Measurements from ENCODE around the gene PPM1B.
"Not testable (repeated sequence)": the region's sequence is repeated elsewhere in the genome, so short reads cannot be mapped to it uniquely, and the experiment has no call there.

Gene PPM1B

DNA sequence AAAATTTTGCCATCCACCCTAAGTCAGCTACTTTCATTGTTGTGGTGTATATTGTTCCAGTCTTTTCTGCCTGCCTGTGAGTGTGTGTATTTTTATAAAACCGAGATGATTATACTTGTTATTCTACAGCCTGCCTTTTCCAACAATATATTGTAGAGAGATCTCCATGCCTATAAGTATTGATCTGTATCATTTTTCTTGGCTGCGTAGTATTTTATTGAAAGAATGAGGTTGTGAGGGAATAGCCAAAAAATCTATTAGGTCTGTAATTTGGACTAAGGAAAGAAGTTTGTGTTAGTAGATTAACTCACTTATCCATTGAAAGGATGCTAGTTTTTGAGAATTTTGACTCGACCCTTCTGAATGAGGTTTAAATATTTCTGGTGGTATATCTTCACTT, 34.9 kb downstream of the PPM1B start:
- no peak for FAIRE-seq

DNA sequence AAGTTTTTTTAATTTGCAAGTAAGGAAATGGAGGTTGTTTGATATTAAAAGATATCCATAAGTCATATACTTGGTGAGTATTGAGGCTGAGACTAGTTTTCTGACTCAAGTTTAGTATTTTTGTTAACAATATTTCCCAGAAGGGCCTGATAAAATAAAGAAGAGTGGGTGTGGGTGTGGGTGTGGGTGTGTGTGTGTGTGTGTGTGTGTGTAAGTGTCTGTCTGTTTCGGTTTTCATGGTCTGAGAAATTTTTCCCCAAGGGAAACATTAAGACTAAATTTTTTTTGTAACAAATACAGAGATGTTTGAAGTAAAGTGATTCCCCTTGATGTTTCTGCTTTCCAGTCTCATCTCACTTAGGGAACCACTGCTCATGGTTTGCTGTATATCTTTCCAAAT, 36.5 kb downstream of the PPM1B start:
- no peak for FAIRE-seq

DNA sequence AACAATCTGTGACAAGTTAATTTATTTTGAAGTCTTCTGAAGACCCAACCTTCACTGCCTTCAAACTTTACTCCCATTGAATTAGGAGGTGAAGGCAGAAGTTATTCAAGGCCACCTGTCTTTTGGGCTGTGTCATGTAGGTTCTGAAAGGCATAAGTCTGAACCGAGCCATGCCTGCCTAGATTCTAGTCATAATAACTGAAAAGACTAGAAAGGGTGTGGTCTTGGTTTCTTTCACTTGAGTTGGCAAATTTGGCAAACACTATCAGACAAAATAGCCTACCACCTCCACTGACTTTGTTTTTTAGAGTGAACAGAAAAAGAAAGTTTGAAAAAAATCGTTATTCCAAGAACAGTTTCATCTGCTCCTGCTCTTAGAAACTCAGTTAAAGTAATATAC, 38.4 kb downstream of the PPM1B start:
- no peak for FAIRE-seq

DNA sequence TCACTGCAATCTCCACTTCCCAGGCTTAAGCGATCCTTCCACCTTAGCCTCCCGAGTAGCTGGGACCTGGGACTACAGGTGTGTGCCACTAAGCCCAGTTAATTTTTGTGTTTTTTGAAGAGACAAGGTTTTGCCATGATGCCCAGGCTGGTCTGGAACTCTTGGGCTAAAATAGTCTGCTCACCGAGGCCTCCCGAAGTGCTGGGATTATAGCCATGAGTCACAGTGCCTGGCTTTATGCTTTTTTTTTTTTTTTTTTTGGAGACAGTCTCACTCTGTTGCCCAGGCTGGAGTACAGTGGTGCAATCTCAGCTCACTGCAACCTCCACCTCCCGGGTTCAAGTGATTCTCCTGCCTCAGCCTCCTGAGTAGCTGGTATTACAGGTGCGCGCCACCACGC, 39.0 kb downstream of the PPM1B start:
- not testable (repeated sequence) for FAIRE-seq

DNA sequence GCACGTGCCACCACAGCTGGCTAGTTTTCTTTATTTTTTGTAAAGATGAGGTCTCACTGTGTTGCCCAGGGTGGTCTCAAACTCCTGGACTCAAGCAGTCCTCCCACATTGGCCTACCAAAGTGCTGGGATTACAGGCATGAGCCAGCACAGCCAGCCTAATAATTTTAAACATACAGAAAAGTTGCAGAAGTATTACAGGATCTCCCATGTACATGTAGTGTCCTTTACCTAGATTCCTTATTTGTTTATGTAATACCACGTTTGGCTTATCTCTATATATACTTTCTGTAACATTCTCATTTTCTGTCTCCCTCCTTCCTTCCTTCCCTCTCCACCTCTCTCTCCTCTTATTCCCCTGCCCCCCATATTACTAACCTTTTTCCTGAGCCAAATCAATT, 41.7 kb downstream of the PPM1B start:
- FAIRE-seq = no peak

DNA sequence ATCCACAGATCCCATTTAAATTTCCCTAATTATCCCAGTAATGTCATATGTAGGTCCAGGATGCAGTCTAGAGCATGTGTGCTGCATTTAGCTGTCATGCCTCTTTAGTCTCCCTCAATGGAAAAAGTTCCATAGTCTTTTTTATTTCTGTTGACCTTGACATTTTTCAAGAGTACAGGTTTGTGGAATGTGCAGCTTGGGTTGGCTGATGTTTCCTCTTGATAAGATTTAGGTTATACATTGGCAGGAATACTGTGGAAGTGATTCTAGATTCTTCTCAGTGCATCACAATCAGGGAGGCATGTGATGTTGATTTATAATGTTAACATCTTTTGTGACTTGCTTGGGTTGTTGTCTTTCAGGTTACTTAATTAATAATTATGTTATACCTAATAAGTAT, 42.5 kb downstream of the PPM1B start:
- no peak for FAIRE-seq

DNA sequence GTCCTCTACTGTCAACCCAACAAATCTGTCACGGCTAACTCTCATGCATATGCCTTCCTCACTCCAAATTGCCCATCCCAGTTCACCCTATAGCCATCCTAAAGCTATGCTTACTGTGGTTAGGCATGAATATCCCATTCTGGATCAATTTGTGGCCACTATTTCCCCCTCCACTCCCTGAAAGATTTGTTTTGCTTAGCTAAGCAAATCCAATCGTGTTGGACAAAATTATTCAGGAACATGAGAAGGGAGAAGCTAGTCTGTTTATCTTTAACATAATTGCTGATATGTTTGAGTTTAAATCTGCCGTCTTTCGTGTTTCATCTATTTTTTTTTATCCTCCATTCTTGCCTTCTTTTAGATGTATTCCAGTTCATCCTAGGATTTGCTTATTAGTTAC, 43.6 kb downstream of the PPM1B start:
- FAIRE-seq = no peak

DNA sequence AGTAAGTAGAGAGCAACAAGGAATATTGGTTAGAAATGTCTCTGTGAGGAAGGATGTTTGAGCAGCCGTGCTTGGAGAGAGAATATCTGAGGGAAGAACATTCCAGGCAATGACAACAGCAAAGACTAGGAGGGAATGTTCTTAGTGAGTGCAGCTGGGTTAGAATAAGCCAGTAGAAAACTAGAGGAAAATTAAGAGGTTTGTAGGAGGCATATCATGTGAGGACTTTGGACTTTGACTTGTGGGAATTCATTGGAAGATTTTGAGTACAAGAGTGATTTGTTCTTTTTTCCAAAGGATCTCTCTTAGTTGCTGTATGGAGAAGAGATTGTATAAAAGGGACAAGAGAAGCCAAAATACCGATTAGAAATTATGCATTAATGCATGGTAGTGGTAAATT, 47.2 kb downstream of the PPM1B start:
- no peak for FAIRE-seq

DNA sequence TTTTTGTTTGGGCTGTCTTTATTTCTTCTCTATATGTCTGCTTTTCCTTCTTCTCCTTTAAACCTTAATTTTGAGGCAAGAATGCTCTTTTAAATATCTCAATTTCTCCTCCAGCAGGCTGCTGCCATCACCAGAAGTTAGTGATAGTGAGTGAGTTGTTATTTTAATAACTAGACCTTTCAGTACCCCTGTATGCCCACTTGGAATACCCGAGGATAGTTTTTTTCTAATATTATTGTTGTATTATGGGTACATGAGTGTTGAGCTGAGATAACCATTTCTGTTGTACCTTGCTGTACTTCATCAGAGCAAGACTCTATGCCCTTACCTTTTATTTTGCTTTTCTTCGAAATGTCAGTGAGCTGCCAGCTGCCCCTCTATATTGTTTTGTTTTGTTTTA, 50.1 kb downstream of the PPM1B start:
- FAIRE-seq = no peak

DNA sequence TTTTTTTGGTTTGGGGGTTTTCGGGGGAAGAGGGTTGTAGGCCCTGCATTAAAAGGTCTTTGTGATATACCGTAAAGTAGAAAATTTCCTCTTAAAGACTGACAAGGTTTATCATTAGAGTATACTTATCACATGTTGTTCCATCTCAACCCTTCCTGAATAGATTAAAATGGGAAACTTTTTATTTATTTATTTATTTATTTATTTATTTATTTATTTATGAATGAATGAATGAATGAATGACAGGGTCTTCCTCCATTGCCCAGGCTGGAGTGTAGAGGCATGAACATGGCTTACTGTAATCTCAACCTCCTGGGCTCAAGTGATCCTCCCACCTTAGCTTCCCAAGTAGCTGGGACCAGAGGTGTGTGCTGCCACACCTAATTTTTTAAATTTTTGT, 58.1 kb downstream of the PPM1B start:
- FAIRE-seq = no peak

DNA sequence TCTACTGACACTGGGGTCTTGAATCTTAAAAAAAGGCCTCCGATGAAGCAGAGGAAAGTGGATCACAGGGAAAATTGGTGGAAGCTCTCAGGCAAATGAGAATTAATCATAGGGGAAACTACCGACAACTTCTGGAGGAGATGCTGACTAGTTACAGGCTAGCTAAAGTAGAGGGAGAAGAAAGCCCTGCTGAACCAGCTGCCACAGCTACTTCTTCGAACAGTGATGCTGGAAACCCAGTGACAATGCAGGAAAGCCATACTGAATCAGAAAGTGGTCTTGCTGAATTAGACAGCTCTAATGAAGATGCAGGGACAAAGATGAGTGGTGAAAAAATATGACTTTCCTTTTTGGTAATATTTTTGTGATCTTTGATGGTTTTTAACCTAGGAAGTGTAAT, 61.7 kb downstream of the PPM1B start:
- FAIRE-seq = no peak

DNA sequence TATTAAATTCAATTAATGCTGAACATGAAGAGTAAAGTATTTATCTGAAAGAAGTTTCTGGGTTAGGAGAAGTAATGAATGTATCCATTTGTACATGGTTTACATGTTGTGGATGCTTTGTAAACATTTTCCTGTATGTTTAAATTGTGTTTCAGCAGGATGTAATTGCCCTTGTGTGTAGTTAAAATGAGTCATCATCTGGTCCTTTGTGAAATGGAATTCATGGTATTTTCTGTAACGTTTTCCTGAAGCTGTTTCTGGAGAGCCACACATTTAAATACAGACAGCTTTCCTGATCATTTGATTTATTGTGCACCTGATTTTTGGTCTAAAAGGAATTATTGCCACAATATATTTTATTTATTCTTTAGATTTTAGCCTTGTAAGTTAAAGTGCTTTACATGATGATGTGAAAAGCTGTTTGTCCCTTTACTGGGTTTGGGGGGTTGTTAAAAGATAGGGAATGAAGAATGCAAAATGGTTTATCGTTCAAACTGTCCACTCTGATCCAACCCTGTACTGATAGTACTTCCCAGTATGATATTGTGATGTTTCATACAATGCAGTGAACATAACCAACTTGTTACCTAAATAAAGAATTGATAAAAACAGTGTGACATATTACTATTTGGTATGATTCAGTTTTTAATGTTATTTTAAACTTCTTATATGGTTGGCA, 64.9 kb downstream of the PPM1B start:
- peak; percentile 100 for FAIRE-seq

DNA sequence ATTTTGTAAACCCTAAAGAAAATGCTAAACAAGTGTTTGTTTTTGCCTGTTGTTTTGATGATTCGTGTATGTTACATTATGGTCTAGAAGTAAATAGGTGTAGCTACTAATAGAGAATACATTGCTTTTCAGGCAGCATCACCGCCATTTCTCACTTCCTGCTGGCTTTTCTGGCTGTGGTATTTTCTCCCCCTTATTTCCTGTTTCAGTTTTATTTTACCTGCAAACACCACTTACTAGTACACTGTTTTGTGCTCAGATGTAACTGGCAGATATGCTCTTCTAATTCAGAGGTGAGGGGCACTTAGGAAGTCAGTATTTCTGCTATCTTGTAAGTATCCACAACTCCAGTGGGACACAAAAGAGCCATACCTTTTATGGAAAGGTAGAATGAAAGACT, 68.5 kb downstream of the PPM1B start:
- FAIRE-seq = no peak

DNA sequence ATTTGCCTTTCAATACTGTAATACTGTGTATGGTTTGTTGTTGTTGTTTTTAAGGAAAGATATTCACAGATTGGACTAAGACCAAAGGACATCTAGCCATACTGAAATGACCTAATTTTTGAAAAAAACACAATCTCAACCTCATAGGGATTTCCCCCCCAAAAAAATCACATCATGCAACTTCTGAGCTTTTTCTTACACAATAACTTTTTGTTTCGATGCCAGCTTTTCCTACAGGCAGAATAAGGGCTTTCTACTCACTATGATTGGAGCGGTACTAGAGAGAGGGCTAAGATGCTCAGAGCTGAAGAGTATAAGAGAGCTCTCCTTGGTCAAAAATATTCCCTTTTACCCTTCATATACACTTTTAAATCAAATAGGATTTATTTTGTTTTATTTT, 74.2 kb downstream of the PPM1B start:
- no peak for FAIRE-seq

DNA sequence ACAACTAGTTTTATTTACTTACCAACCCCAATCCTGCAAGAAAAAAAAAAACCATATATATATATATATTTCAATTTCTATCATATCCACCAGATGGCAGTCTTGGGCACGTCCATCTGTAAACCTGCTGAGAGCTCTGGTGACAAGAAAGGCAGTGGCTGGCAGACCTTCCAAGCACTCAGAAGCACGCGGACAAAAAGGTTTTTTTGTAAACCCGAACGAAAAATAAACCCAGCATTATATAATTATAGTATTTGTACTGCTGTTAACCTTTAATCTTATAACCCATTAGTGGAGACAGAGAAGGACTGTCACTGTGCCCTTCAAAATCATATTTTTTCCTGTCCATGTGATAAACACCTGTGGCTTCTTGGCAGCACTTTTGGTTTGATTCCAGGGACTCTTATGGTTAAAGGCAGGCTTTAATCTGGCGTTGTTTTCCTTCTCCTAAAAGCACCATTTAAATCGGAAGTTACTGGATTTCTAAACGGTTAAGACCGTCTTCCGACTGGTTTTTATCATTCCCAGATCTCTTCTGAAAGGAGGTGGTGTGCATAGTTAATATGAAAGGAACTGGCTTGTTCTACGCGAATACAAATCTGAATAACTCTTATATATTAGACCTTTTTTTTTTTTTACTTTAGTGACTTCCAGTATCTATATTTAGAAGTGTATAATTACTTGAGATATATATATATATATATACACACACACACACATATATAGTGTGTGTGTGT, 75.6 kb downstream of the PPM1B start:
- peak; percentile 97 for FAIRE-seq

DNA sequence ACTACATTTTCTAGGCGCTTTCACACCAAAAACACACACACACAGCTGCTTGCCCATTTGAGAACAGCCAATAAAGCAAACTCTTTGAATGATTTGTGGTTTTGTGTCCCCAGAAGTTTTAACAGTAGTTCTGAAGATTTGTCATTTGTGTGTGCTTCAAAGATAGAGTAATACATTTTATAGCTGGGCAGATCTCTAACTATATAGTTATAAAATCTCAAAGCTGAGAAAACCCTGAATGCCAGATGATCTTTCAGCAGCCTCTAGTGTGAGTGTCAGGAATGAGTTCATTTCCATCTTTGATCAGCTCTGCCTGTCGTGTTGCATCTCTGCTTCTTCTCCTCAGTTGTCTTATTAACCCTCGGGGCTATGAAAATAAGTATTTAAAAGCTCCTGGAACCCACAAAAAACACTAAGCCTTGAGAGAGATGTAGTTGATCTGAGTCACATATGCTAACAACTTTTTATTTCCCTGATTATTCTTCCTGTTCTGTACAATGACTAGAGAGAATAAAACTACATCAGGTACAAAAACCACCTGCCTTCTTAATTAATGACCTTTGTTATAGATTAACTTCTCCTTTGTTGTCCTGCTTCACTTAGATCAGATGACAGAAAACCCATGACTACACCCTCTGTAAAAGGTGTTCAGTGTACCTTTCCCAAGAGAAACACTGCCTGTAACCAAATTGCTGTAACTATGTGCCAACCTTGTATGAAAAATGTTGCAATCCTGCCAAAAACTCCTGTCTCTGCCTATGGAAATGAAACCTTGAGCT, 76.6 kb downstream of the PPM1B start:
- no peak for FAIRE-seq

DNA sequence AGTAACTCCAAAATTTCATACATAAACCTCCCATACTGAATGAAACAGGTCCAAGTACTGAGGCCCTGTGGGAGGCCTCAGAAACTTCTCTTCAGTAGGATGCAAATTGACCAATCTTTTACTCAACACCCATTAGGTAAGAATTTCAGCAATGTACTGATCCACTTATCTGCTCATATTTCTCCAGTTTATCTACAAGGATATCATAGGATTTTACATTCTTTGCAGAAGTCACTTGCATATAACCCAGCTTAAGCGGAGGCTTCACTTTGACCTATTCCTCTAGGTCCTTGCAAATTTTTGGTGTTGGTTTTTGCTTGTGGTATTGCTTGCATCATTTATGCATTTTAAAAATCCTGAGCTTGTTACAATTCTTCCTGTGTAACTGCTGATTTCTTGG, 77.8 kb downstream of the PPM1B start:
- FAIRE-seq = peak; percentile 3

DNA sequence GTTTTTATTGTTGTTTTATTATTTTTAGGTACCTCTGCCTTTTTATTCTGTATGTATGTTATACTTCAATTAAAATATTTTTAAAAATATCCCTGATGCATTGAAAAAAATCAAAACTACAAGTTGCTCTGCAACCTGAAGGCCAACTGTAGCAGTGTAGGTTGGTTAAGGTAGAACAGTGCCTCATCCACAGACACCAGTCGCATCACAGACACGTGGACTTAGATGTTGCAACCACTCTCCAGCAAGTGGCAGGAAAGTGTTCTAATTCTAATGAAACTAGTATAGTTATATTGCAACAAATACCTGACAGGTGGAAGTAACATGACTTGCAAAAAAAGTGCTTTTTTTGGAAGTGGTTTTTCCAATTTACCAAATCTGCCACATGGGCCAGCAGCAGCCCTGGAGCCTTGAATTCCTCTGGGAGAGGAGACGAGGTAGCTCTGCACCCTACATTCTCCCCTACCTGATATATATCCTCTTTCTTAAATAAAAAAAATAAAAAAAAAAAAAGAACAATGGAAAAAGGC, 78.2 kb downstream of the PPM1B start:
- no peak for FAIRE-seq

DNA sequence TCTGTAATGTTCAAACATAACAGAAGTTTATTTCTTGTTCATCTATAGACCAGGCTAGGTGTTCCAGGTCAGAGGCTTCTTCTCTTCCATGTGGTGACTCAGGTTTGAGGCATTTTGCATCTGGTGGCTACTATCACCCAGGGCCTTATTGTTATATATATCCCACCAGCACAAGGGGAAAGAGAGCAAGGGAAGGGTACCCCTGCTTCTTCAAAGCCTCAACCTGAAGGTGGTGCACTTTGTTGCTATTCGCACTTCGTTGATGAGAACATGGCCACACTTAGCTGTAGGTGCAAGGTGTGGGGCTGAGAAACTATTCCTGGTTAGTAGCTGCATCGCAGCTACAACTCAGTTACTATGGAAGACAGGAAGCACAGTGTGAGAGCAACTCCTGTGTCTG, 79.2 kb downstream of the PPM1B start:
- no peak for FAIRE-seq

DNA sequence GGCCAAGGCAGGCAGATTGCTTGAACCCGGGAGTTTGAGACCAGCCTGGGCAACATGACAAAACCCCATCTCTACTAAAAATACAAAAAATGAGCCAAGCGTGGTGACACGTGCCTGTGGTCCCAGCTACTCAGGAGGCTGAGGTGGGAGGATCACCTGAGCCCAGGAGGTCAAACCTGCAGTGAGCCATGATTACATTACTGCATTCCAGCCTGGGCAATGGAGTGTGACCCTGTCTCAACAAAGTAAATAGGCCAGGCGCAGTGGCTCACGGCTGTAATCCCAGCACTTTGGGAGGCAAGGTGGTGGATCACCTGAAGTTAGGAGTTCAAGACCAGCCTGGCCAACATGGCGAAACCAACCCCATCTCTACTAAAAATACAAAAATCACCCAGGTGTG, 80.6 kb downstream of the PPM1B start:
- FAIRE-seq = not testable (repeated sequence)

DNA sequence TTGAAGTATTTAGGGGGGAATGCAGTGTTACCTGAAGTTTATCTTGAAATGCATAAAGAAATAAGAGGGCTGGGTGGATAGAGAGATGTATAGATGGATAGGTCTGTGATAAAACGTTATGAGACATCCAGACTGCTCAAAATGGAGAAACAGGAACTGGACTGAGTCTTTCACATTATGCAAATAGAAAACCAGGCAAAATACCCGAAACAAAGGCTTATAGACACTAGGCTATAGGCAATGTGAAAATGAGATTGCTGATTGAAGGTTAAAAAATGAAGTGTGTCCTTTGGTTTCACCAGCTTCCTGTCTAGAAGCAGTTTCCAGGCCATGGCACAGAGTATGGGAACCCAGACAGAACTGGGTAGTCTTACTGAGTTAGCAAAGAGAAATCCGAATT, 81.7 kb downstream of the PPM1B start:
- FAIRE-seq = no peak

DNA sequence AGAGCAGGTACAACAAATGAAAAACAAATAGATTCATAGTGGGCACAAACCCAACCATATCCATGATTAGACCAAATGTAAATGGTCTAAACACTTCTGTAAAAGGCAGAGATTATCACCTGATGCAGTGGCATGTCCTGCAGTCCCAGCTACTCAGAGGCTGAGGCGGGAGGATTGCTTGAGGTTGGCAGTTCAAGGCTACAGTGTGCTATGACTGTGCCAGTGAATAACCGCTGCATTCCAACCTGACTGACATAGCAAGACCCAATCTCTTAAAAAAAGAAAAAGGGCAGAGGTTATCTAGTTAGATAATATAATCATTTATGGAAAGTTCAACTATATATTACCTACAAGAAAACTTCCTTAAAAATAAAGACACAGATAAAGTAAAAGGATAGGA, 85.3 kb downstream of the PPM1B start:
- FAIRE-seq = no peak

DNA sequence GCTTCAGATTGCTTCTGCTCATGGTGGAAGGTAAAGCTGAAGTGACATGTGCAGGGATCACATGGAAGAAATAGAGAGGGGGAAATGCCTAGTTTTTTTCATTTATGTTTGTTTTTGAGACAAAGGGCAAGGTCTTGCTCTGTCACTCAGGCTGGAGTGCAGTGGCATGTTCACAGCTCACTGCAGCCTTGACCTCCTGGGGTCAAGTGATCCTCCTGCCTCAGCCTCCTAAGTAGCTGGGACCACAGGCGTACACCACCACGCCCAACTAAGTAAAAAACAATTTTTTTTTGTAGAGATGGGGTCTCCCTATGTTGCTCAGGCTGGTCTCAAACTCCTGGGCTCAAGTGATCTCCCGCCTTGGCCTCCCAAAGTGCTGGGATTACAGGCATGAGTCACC, 87.0 kb downstream of the PPM1B start:
- FAIRE-seq = not testable (repeated sequence)

DNA sequence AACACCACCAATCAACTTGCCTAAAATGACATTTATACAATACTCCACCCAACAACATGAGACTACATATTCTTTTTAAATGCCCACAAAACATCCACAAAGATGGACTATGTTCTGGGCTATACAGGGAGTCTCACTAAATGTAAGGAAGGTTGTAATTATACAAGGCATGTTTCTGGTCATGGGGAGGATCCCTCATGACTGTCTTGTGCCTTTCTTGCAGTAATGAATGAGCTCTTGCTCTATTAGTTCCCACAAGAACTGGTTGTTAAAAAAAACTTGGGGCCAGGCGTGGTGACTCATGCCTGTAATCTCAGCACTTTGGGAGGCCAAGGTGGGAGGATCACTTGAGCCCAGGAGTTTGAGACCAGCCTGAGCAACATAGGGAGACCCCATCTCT, 89.1 kb downstream of the PPM1B start:
- not testable (repeated sequence) for FAIRE-seq
